ENCODE results near the gene SMC1A. TPM values are rescaled to one million over a fixed set of nuclear protein-coding genes. Genes with fewer than 3 reads are reported as not detected.

SMC1A gene
- total RNA-seq, 1 donor from 2014 or later: 9.9 TPM

Small RNA genes within 50 kb of the gene (small RNA-seq; reads per million reads assigned to genes)
- gene AC245102.2 (not detected), gene MIR6857 (0.12 reads per million), gene RF00019 (not detected), gene VTRNA3-1P (not detected)

Other genes starting within 250 kb of the SMC1A start
- 54.3 TPM for gene KDM5C, start 197.4 kb downstream of the SMC1A start, total RNA-seq
- gene IQSEC2, start 141.1 kb downstream of the SMC1A start, total RNA-seq: 3.1 TPM
- 0.52 TPM for gene RIBC1, start 219 bp upstream of the SMC1A start, total RNA-seq
- gene HSD17B10, start 11.7 kb upstream of the SMC1A start, total RNA-seq: 62.1 TPM

Measured in skeletal muscle tissue (tissue), 2 donors.